GM23248 (cell line): ENCODE results near the gene LRRC58.
"Not testable (repeated sequence)": the region's sequence is repeated elsewhere in the genome, so short reads cannot be mapped to it uniquely, and the experiment has no call there.

Experiments used
- EZH2 ChIP-seq: fragments of 200-600 bp; sonication (generic); IDR thresholded peaks from 2 replicates; pipeline ENCODE4 v1.6.1; 2018; ENCODE audit warnings: antibody characterized with exemption, mild to moderate bottlenecking; ENCODE audit not compliant: insufficient read depth, poor library complexity, severe bottlenecking
- EZH2phosphoT487 ChIP-seq: fragments of 200-600 bp; sonication (generic); IDR thresholded peaks from 2 replicates; pipeline ENCODE4 v1.6.1; 2018; ENCODE audit warnings: antibody characterized with exemption, moderate library complexity, mild to moderate bottlenecking, low read depth; ENCODE audit not compliant: insufficient read depth

DNA sequence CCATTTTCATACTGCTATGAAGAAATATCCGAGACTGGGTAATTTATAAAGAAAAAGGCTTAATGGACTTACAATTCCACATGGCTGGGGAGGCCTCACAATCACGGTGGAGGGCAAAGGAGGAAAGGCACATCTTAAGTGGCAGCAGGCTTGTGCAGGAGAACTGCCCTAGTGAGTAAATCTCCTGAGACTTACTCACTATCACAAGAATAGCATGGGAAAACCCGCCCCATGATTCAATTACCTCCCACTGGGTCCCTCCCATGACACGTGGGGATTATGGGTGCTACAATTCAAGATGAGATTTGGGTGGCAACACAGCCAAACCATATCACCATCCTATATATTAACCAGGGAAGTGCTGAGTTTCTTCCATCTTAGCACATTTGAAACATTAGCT is 25.4 kb downstream of the LRRC58 start:
- not testable (repeated sequence) for TF ChIP-seq EZH2phosphoT487, EZH2
